T-helper 1 cell (primary cell): ENCODE data around the gene TTC17.
"Not testable (repeated sequence)": the region's sequence is repeated elsewhere in the genome, so short reads cannot be mapped to it uniquely, and the experiment has no call there.

Experiments used
- DNase-seq, 5 donors: peaks; one replicate each; pipeline ENCODE4 v3.0.0-alpha.2; 2012 to 2020

Gene TTC17

DNA sequence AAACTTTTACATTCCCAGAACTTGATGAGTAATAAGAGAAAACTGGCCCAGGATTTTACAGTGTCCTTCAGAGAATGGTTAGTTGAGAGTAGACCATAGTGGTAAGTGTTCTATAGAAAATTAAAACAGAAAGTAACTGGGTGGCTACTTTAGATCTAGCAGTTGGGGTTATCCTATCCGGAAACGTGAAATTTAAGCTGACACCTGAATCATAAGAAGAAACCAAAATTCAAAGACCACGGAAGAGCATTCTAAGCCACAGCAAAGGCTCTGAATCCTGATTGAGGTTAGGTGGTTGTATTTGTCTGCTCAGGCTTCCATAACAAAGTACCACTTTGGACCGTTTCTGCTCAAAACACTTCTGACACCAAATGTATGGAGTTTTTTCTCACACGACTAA lies 34.0 kb downstream of the TTC17 start:
- peak in 1 of 5 donors; percentile 51 for DNase-seq

DNA sequence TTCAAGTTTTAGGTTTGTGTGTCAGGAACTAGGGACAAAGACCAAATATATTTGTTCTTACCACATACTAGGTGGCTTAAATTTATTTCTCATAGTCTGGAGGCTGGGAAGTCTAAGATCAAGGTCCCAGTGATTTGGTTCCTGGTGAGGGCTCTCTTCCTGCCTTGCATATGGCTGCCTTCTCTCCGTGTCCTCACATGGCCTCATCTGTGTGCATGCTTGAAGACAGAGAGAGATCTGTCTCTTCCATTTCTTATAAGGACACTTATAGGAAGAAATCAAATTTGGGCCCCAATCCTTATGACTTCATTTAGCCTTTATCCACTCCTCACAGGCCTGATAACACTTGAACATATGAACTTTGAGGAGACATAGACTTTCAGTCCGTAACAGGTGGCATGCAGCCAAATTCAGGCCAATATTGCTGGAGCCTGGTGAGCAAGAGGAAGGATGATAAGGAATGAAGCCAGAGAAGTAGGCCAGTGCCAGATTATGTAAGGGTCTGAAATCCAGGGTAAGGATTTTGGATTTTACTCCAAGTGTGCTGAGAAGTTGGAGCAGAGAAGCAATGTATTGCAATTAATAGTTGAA lies 35.1 kb downstream of the TTC17 start:
- no peak for DNase-seq

DNA sequence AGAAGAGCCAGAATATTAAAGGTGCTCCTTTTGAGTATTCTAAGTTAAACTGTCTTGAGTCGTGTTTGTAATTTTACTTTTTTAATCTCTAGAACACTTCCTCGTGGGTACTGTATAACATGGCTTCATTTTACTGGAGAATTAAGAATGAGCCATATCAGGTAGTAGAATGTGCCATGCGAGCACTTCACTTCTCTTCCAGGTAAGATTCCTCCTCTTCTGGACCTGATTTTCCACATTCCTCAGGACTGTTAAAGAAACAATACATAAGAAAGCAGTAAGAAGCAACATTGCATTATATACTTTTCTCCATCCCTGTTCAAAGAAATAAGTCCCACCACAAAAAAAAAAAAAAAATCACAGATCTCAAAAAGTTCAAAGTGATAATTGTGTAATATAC lies 37.9 kb downstream of the TTC17 start:
- DNase-seq: no peak

DNA sequence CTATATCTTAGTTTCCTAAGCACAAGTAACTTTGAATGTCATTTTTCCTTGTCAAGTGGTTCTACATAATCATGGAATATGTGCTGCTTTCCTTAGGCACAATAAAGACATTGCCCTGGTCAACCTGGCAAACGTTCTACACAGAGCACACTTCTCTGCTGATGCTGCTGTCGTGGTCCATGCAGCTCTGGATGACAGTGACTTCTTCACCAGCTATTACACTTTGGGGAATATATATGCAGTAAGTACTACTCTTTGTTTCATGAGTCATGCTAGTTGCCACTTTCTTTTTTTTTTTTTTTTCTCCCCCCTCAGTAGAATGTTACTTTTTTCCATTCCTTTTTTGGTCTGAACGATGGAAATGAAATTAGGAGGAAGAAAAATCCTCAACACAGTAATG lies 38.5 kb downstream of the TTC17 start:
- DNase-seq: no peak

DNA sequence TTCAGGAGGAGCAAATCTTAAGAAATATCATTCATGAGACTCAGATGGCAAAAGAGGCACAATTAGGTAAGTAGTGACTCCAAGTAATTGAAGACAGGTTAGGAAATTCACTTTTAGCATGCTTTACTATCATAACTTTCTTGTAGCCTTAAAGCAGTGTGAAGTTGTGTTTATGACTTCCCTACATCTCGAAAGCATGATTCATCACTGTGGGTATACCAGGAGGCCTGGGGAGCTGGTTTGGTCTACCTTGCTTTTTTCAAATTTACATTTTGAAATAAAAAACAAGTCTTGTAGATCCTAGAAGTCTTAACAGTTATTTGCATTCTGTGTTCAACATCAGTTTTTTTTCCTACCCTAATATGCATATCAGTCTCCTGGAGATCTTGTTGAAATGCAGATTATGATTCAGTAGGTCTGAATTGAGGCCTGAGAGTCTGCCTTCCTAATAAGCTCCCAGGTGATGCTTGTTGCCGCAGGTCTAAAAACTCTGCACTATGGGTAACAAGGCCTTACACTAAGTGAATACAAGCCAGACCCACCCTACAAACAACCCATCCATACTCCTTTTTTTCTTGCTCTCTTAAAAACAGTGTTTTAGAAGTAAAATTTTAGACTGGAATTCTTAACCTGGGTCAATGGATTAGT lies 41.4 kb downstream of the TTC17 start:
- peak in 1 of 5 donors; percentile 6 for DNase-seq

DNA sequence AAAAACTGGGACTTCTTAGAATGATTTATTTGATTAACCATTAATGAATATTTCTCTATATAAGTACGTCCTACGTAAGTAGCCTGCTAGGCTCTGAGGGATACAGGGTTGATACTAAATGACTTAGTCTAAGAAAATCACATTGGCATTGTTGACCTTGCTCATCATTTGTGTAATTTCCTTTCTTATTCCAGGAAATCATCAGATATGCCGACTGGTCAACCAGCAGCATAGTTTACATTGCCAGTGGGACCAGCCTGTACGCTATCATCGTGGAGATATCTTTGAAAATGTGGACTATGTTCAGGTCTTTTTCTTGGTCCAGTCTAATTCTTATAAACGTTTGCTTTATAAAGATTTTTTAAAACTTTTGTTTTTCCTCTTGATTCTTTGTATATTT lies 42.5 kb downstream of the TTC17 start:
- DNase-seq: no peak

DNA sequence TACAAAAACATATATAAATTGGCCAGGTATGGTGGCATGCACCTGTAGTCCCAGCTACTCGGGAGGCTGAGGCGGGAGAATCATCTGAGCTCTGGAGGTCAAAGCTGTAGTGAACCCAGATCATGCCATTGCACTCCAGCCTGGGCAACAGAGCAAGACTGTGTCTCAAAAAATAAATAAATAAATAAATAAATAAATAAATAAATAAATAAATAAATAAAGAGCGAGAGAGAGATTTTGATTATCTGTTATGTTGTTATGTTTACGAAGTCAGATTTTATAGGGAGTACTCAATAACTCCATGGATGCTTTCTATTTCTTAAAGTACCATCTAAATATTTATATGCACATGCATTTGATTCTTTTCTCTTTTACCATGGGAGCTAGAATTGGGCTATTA lies 43.1 kb downstream of the TTC17 start:
- not testable (repeated sequence) for DNase-seq

DNA sequence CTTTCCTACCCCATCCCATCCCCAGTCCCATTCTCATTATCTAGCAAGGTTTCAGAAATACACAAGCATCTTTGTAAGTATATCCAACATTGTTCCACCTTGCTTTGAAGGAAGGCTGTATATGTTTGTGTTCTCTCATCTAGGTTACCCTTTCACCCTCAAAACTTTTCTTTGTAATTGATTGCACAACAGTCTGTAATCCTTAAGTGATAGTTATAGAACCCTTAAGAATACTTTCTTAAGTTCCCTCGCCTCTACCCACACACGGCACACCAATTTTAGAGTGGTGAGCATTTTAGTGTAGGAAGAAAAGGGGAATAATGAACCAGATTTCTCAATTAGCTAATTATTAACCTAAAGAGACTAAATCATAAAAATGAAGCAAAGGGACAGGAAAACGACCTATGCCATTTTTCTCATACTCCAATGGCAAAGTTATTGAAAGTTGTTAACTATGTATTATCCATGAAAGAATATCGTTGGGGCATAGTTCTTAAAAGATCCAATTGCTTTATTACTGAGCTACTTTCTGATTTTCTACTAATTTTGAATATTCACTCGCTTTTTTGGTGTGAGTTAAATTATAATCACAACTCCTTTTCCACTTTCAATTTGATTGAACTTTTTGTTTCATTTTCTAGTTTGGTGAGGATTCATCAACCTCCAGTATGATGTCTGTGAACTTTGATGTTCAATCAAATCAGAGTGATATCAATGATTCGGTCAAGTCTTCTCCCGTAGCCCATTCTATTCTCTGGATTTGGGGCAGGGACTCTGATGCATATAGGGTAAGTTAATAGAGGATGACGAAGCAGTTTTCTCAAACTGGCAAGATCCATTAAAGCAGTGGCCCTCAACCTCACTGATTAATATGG lies 44.9 kb downstream of the TTC17 start:
- no peak for DNase-seq

DNA sequence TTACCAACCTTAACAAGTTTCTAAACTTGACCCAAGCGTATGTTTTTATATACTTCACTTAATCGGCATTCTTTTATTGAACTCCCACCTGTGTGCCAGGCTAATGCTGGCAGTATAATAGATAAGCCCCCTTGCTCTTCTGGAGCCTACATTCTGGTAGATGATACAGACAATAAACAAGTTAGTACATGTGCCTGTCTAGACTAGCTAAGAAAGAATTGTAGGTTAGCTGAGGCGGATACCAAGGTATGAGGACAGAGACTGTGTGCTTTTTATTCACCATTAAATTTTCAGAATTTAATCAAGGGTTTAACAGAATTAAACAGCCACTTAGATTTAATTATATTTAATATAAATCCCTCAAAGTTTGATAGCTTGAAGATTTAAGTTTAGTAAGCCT lies 45.7 kb downstream of the TTC17 start:
- no peak for DNase-seq

DNA sequence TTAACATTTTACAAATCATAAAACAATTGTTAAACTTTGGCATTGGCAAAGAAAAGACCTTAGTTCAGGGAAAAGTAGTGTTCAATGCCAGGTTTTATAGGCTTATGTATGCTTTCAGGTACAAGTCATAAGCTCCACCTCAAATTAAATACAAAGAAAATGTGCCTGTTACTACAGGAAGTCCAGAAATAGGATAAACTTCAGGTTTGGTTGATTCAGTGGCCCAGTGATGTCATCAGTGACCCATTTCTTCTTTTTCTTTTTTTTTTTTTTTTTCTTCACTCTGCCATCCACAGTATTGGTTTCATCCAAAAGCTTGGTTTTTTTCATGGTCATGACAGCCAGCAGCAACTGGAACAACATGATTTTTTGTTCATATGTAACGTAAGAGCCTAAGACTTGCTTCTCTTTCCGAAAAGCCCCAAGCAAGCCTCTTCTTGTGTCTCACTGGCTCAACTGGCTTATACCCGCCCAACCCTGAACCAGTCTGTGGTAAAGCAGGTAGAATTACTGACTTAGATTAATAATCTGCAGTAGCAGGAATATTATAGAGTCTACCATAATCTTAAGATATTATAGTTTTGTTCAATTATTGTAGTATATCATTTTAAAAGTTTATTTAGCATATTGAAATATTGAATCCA lies 46.2 kb downstream of the TTC17 start:
- no peak for DNase-seq

DNA sequence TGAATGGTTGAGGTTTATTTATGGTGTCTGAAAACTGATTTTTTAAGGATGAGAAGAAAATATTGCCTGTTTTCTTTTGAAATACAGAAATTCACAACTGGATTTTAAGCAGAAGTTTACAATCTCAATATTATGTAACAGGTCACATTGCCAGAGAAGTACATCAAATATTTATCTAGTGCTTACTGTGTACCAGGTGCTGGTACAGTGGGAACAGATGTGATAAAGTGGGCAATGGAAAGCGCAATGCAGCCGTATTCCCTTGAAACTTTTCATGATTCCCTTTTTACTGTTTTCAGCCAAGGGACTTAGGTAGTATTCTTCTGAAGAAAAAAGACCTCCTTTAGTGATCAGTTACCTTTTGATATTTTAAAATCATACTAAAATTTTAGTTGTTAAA lies 49.6 kb downstream of the TTC17 start:
- DNase-seq: no peak

DNA sequence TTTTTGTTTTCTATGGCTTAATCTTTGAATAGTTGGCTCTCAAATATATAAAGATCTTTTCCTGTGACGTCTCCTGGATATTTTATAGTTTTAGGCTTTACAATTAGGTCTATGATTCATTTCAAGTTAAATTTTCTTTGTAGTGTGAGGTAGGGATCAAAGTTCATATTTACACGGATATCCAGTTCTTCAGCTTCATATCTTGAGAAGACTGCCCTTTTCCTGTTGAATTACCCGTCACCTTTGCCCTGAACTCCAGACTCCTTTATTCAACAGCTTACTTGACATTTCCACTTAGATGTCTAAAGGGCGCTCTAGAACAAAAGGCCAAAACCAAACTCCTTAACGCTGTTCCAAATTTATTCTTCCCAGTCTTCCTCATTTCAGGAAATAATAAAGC lies 51.7 kb downstream of the TTC17 start:
- DNase-seq: no peak

DNA sequence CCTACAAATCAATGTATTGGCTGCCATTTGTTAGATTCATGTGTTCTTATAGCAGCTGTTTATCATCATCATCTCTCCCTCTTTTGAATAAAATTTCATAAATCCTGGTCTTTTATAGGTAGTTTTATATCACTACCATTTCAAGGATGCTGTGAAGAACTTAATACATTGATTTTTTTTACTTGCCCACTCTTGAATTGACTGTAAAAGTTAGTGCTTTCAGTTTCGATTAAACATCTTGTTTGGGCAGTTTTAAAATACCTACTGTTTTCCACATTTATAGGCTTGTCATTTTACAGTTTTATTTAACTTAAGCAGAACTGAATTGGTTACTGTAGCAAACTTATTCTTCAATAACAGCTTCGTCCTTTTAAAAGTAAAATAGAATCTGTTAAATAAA lies 59.5 kb downstream of the TTC17 start:
- peak in 1 of 5 donors; percentile 14 for DNase-seq

DNA sequence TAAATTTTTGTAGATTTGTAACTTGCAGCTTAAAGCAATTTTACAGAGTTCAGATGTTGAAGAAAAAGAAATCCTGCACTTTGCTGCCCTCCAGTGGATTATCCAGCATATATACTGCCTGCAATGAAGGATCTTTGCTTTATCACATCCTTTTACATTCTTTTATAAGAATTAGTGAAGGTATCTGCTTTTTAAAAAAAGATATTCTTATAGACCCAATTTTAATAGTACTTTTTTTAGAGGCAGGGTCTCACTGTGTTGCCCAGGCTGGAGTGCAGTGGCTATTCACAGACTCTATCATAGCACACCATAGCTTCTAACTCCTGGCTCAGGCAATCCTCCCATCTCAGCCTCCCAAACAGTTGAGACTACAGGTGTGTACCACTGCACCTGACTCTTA lies 60.7 kb downstream of the TTC17 start:
- DNase-seq: peak in 2 of 5 donors; percentile 4 to 41

DNA sequence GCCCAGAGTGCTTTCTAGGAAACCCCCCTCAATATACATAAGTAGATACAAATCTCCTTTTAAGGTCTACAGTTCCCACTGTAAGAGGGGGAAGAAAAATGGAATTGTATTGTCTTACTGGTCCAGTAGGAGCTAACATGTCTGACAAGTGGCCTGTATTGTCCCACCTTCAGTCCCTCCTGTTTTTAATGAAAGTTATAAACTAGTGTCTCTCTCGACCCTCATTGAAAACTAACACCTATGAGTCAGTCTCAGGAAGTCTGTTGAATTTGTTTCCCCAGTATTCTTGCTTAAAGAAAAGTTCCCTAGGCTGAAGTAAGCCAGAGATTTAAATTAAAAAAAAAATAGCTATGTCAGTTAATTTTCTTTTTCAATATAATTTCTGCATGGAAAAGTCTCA lies 69.3 kb downstream of the TTC17 start:
- no peak for DNase-seq

DNA sequence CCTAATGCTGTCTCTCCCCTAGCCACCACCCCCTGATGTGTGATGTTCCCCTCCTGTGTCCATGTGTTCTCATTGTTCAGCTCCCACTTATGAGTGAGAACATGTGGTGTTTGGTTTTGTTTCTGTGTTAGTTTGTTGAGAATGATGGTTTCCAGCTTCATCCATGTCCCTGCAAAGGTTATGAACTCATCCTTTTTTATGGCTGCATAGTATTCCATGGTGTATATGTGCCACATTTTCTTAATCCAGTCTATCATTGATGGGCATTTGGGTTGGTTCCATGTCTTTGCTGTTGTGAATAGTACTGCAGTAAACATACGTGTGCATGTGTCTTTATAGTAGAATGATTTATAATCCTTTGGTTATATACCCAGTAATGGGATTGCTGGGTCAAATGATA lies 72.2 kb downstream of the TTC17 start:
- DNase-seq: not testable (repeated sequence)

DNA sequence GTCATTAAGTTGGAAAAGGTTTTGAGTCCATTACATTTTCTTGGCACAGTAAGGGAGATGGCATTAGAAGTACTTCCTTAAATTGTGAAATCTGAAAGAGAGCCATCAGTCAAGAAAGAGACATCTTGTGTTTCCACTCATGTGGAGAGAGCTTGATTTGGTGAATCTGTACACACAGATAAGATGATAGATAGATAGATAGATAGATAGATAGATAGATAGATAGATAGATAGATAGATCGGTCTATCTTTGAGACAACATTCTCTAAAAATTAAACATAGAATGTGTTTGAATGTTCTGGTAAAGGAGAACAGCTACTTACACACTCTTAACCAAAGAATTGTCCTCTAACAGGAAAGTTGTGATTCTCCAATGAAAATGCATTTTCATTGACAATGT lies 76.2 kb downstream of the TTC17 start:
- DNase-seq: no peak

DNA sequence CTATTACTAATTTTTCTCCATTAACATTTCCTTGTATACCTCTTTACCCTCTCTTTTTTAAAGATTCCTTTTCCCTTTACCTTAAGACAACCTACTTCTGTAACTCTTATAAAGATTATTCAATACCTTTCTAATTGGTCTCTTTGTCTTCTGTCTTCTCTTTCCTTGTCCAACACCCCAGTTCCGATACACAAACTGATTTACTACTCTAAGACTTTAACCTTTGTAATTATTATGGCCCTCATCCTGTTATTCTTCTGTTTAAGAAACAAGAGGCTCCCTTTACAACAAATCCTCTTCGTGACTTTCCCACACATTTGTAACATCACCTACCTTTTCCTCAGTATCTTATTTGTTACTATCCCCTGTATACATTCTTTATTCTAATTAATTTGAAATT lies 81.8 kb downstream of the TTC17 start:
- no peak for DNase-seq

DNA sequence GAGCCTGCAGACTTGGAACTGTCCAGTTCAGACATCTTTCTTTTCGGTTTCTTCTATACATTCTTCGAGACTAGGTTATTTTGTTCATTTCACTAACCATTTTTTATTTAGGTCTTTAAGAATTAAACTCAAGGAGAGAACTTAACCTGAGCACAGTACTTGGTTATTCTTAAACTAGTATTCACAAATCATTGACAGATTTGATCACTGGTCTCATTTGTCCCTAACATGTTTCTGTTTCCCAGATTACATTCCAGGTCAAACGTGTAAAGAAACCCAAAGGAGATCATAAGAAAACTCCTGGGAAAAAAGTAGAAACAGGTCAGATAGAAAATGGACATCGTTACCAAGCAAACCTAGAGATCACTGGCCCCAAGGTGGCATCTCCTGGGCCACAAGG lies 85.1 kb downstream of the TTC17 start:
- no peak for DNase-seq

DNA sequence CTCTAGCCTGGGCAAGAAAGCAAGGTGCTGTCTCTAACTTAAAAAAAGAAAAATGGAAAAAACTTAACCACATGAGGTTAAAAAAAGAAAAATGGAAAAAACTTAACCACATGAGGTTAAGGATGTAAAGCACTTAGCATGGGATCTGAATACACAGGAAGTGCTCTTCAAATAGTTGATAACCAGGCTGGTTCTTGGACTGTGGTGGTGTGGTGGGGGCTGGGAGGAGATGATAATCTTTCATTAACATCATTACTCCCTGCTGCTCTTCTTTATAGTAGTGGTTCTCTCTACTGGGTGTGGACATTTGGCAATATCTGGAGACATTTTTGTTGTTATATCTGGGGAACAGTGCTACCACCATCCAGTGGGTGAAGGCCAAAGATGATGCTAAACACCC lies 88.4 kb downstream of the TTC17 start:
- DNase-seq: peak in 1 of 5 donors; percentile 2

DNA sequence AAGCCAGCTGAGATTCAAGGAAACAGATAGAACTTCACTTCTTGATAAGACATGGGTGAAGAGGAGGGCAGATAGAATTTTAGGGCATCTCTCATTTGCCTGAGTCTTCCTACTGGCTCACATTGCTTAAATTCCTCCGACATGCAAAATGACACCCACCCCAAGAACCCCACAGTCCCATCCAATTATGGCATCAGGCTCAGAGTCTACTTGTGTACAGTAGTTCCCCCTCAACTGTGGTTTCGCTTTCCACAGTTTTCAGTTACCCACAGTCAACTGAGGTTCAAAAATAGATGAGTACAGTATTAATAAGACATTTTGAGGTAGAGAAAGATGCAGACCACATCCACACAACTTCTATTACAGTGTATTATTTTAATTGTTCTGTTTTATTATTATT lies 99.8 kb downstream of the TTC17 start:
- no peak for DNase-seq

DNA sequence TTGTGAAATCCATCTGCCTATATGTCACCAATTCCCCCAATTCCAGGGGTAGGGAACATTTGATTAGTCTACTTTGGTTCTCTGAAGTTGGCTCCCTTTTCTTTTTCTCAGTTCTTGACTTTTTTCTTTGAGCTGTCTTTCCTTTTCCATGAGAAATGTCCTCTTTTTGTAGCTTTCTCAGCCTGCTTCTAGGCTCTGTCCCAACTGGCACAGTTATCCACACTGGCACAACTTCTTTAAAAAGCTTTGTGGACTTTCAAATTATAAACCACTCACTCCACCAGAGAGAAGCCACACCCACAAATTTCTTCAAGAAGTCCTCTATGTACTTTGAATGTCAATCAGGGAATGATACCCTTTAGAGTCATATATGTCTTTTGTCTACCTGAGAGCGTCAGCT lies 100.5 kb downstream of the TTC17 start:
- no peak for DNase-seq

DNA sequence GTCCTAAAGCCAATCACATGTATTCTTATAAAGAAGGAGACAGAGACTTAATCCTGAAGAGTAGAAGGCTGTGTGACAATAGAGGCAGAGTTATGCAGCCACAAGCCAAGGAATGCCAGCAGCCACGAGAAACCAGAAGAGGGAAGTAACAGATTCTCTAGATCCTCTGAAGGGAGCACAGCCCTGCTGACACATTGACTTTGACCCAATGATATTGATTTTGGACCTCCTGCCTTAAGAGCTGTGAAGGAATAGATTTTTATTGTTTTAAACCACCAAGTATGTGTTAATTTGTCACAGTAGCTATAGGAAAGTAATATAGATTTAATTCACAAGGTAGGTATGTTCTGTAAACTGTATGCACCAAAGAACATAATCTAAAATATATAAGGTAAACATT lies 103.6 kb downstream of the TTC17 start:
- DNase-seq: no peak

DNA sequence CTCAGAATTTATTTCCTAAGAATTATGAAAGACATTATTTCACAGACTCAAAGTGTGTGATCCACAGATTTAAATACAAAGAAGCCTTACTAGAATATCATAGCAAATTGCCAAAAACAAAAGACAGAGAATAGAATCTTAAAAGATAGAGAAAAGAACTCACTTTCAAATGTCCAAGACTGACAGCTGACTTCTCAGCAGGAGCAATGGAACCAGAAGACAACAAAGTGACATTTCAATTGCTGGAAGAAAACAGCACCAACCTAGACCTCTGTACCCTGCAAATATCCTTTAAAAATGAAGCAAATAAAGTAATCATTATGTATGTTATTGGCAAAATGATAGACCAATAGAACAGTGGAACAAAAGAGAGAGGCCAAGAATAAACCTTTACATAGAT lies 109.2 kb downstream of the TTC17 start:
- DNase-seq: no peak
